ELR (cell line): ENCODE measurements around the gene PLA2G2D.
A peak's percentile ranks its signal among the peaks of the same experiment; 100 is the strongest.
"Not testable (repeated sequence)": the region's sequence is repeated elsewhere in the genome, so short reads cannot be mapped to it uniquely, and the experiment has no call there.

Source experiments
- DNase-seq: peaks from one replicate; pipeline ENCODE4 v3.0.0-alpha.2; 2015; ENCODE audit warnings: low read depth

PLA2G2D gene

GRCh38 chr1:20142001-20142710, 22.8 kb upstream of the PLA2G2D start:
- DNase-seq, result no peak

GRCh38 chr1:20141466-20141865, 22.1 kb upstream of the PLA2G2D start:
- DNase-seq, result no peak

DNA sequence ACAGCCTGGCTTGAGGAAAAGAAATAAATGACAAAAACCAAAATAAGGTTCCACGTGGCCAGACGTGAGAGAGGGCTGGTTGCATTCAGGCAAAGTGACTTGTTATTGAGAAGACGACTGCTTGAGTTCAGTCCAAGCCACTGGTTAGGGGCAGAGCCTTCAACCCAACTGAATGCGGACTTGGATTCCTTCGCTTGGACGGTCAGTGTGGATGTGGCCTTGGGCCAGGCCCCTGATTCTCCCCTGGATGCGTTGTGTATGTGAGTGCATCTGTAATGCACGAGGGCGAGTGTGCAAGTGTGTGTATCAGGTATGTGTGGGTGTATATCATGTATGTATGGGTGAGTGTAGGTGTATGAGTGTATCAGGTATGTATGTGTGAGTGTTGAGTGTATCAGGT, 21.7 kb upstream of the PLA2G2D start:
- DNase-seq, result no peak

- DNase-seq, result no peak
Measured at GRCh38 chr1:20139776-20140612, 20.7 kb upstream of the PLA2G2D start.

- no peak for DNase-seq
Measured at GRCh38 chr1:20138961-20139550, 19.7 kb upstream of the PLA2G2D start, which contains the start of gene PLA2G2F. Gene PLA2G2F (plus strand): TSS chr1:20139323. CDS start chr1:20139428, 105 bp downstream.

DNA sequence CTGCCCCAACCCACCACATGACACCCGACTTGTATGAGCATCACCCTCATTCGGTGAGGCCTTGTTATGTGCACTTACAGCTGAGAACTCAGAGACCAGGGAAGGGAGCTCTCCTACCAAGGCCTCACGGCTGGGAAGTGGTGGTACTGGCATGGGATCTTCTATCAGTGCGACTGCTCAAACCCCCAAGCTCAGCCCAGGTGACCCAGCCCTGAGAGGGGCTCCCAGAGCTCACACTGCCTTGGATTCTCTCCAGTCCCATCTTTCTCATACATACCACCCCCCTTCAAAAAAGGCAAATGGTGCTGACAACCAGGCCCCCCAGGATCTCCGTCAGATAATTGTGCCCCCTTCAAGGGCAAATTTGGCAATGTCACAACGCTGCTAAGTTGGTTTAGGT, 19.0 kb upstream of the PLA2G2D start:
- no peak for DNase-seq

DNA sequence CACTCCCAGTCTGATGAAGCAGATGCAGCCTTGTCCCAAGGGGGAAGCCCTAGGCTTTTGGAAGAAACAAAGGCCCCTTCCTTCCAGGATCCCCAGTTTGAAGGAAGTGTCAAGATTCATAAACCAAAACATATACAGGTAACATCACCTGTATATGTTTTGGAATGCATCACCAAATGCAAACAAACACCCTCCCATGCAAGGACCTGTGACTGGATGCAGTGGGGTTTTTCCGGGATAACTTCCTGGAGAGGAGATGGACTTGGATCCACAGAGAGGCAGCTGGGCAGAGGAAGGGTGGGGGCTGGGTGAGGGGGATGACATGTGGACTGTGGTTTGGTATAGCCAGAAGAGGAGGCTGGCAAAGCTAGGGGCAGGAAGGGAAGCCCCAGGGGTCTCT, 18.3 kb upstream of the PLA2G2D start:
- DNase-seq, result no peak

DNA sequence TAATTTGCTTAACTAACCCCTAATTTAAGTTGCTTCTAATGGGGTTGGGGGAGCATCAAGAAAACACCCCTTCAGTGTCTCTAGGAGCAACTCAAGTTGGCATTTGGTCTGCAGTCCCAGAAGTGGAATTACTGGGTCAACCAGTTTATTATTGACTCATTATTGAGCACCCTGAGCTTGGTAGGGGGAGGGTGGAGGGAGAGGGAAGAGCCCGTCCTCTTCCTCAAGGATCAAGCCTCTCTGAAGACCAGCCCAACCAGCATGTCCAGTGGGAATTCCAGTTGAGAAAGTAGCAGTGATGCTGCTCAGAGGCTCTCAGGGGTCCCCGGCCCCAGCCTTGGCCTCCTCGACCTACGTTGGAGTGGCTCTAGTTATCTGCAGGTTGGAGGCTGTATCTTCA, 17.7 kb upstream of the PLA2G2D start:
- DNase-seq, result no peak

- no peak for DNase-seq
Measured at GRCh38 chr1:20136249-20136648, 16.9 kb upstream of the PLA2G2D start.

- no peak for DNase-seq
Measured at GRCh38 chr1:20134995-20135394, 15.7 kb upstream of the PLA2G2D start.

GRCh38 chr1:20130518-20130917, 11.2 kb upstream of the PLA2G2D start:
- not testable (repeated sequence) for DNase-seq

- DNase-seq, result no peak
Measured at GRCh38 chr1:20126806-20127440, 7.6 kb upstream of the PLA2G2D start.

DNA sequence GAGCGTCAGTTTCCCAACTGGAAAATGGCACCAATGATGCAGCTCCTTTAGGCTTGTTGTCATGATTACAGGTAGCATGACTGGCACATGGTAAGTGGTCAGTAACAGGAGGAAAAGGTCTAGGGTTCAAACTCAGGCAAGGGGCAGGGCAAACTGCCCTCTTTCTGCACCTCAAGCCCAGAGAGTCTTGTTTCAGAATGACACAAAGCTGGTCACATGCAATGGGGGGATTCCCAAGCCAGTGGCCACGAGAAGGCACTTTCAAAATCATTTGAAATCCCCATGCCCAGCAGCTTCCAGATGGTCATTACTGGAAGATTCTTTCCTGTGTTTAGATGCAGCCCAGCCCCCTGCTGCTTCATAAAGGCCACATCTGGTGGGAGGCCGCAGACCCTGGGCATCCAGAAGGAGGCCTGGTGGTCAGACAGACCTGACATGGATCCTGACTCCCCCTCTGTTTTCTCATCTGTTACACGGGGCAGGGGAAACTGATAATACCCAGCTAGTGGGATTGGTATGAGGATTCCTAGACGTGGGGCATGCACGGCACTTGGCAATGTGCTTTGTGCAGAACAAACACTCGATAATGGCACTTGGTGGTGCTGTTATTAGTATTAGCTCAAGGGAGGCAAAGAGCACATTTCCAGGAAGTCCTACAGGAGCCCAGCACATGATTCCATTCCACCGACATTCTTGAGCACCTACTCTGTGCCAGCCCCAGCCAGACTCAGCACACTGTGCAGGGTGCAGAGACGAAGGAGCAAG, 6.9 kb upstream of the PLA2G2D start:
- no peak for DNase-seq

DNA sequence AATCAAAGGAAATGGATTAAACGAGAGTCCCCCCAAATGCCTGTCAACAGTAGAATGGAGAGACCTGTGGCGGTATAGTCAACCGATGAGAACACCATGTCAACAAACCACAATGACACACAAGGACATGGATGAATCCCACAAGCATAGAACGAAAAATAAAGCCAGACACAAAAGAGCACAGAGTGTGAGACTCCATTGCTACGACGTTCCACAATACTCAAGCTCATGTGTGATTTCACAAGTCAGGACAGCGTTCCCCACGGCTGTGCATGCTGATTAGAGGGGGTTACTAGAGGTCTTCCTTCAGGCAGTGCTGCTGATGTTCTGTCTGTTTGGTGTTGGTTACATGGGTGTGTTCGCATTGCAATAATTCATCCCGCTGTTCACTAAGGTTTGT, 5.8 kb upstream of the PLA2G2D start:
- no peak for DNase-seq

- peak; percentile 72 for DNase-seq
Measured at GRCh38 chr1:20124456-20125057, 5.2 kb upstream of the PLA2G2D start.

GRCh38 chr1:20123722-20124455, 4.6 kb upstream of the PLA2G2D start:
- DNase-seq, result no peak

- DNase-seq, result no peak
Measured at GRCh38 chr1:20120796-20121195, 1.5 kb upstream of the PLA2G2D start.

DNA sequence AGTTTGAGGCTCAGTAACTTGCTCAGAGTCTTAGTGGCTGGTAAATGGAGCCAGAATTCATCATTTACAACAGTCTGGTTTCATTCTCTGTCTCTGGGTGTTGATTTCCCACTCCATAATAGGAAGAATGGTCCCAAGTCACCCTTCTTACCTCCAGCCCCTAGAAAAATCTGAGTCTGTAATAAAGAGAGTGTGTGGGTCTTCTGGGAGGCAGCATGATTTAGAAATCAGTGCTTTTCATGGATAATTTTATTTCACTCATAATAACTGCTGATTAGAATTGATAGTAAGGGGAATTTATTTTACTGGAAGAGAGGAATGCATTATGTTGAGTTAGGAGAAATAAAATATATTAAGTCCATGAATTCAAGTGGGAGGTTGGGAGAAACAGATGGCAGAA, 2.1 kb downstream of the PLA2G2D start:
- no peak for DNase-seq

- no peak for DNase-seq
Measured at GRCh38 chr1:20115916-20116315, 3.4 kb downstream of the PLA2G2D start.

DNA sequence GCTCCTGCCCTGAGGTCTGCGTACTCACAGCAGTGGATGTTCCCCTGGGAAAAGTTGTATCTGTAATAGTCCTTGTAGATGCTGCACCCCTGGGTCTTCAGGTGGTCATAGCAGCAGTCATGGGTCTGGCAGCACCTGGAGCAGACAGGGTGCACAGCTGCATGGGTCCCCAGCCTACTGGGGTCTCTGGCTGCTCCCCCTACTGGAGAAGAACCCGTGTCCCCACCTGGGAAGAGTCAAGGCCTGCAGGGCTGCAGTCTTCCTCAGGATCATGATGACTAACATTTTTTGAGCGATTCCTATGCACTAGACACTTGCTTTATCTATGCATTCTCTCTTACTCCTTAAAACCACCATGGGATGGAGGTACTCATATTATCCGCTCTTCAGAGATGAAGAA, 3.9 kb downstream of the PLA2G2D start:
- no peak for DNase-seq
